ENCODE measurements around the gene GNPAT. TPM values are rescaled to one million over a fixed set of nuclear protein-coding genes. Genes with fewer than 3 reads are reported as not detected.

GNPAT gene
- total and polyA plus RNA-seq, 2 experiments from 2014 or later, result 32.8 to 45.4 TPM

GRCh38 chr1:231240531-231240882, 505 bp upstream of the GNPAT start:
- peak overlapping the region; percentile 95 for H3K4me3 ChIP-seq
- H4K20me1 ChIP-seq (replicated peaks; ENCODE audit: insufficient read depth), result peaks cover 4% of the 10 kb centered on the region; the same call in 1 of the 2 replicates
- H3K27ac ChIP-seq (ENCODE audit: low read depth), result peak overlapping the region; percentile 75; the same call in 1 of the 2 replicates
- no peaks in the 10 kb centered on the region for H3K27me3 Mint-ChIP-seq (ENCODE audit: insufficient read depth, low read depth, poor library complexity)
- no peaks in the 10 kb centered on the region for H3F3A ChIP-seq (replicated peaks; ENCODE audit: low read depth)
- DNase-seq (ENCODE audit: low spot score) (no peak), ATAC-seq (peak; percentile 19)
- H3K36me3 ChIP-seq (ENCODE audit: insufficient read depth), result no peaks in the 10 kb centered on the region
- H3K27me3 ChIP-seq (ENCODE audit: insufficient read depth), result no peaks in the 10 kb centered on the region
- peak overlapping the region; percentile 77 for H3K27ac Mint-ChIP-seq
- no peaks in the 10 kb centered on the region for H3K9me2 ChIP-seq (ENCODE audit: insufficient read depth)
- H3K36me3 Mint-ChIP-seq (ENCODE audit: low read depth), result peaks cover 10% of the 10 kb centered on the region; the same call in 2 of the 3 replicates
- TF ChIP-seq EZH2phosphoT487 (IDR thresholded peaks at IDR 0.05; ENCODE audit: unreplicated experiment) (no peak), JUNB (IDR thresholded peaks at IDR 0.05; ENCODE audit: unreplicated experiment) (no peak), REST (IDR thresholded peaks at IDR 0.05; ENCODE audit: unreplicated experiment) (no peak), NANOG (IDR thresholded peaks at IDR 0.05; ENCODE audit: borderline replicate concordance) (no peak), ZNF462 (CRISPR knock-in tag; IDR thresholded peaks at IDR 0.05) (no peak), ZNF331 (CRISPR knock-in tag; IDR thresholded peaks at IDR 0.05; ENCODE audit: low read depth) (no peak), POLR2AphosphoS5 (IDR thresholded peaks at IDR 0.05; ENCODE audit: low read depth) (no peak), CREB1 (CRISPR knock-in tag; IDR thresholded peaks at IDR 0.05; ENCODE audit: low read depth) (no peak), ZNF114 (CRISPR knock-in tag; IDR thresholded peaks at IDR 0.05) (no peak), EZH2 (IDR thresholded peaks at IDR 0.05; ENCODE audit: low read depth, unreplicated experiment) (no peak)
- H3K79me2 ChIP-seq (replicated peaks; ENCODE audit: insufficient read depth), result peaks cover 40% of the 10 kb centered on the region
- peaks cover 16% of the 10 kb centered on the region for H3K4me1 Mint-ChIP-seq
- no peaks in the 10 kb centered on the region for H3K9me3 Mint-ChIP-seq
- H2AFZ ChIP-seq, result peak overlapping the region; percentile 96
- H3K4me3 Mint-ChIP-seq, result peak overlapping the region; percentile 97
- peaks cover 8% of the 10 kb centered on the region; the same call in 1 of the 2 replicates for H3K4me1 ChIP-seq (ENCODE audit: insufficient read depth)
- H3K4me2 ChIP-seq, result peak overlapping the region; percentile 93

Data from GM23338 (cell line).